Measurements from ENCODE around the gene CACNA1C.

- TF ChIP-seq, protein P1, sequence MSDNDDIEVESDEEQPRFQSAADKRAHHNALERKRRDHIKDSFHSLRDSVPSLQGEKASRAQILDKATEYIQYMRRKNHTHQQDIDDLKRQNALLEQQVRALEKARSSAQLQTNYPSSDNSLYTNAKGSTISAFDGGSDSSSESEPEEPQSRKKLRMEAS (IDR thresholded peaks at IDR 0.05; ENCODE audit: low read depth, low read length): no peak
- TF ChIP-seq MYC (IDR thresholded peaks at IDR 0.05; ENCODE audit: low read depth, low read length): no peak
- TF ChIP-seq, protein P2, sequence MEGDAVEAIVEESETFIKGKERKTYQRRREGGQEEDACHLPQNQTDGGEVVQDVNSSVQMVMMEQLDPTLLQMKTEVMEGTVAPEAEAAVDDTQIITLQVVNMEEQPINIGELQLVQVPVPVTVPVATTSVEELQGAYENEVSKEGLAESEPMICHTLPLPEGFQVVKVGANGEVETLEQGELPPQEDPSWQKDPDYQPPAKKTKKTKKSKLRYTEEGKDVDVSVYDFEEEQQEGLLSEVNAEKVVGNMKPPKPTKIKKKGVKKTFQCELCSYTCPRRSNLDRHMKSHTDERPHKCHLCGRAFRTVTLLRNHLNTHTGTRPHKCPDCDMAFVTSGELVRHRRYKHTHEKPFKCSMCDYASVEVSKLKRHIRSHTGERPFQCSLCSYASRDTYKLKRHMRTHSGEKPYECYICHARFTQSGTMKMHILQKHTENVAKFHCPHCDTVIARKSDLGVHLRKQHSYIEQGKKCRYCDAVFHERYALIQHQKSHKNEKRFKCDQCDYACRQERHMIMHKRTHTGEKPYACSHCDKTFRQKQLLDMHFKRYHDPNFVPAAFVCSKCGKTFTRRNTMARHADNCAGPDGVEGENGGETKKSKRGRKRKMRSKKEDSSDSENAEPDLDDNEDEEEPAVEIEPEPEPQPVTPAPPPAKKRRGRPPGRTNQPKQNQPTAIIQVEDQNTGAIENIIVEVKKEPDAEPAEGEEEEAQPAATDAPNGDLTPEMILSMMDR (IDR thresholded peaks at IDR 0.05; ENCODE audit: low read depth, low read length): no peak
These were observed 30.8 kb downstream of the CACNA1C start for GRCh38 chr12:2083561-2083960.
